Activated B cell treated with CpG ODN at 0.5 μM for 24 hours (primary cell): ENCODE data around the gene KSR2. TPM values are rescaled to one million over a fixed set of nuclear protein-coding genes. Genes with fewer than 3 reads are reported as not detected.

Experiments used
- ATAC-seq: fragments of 200-7000 bp; cut with Tn5 transposase; one replicate; pipeline ENCODE4 v1.10.0; 2021; ENCODE audit warnings: low read depth, mild to moderate bottlenecking, moderate library complexity
- CTCF ChIA-PET: fragments of 350-600 bp; sonication (Branson Sonifier 250); formaldehyde crosslinking; loops from one replicate; lab custom pipeline; 2021; ENCODE audit warnings: antibody characterized with exemption; lab: Charles Lee
- POLR2A ChIA-PET: fragments of 350-600 bp; sonication (Branson Sonifier 250); formaldehyde crosslinking; loops from one replicate; lab custom pipeline; 2021; ENCODE audit warnings: antibody characterized with exemption; lab: Charles Lee
- DNase-seq: peaks from one replicate; pipeline ENCODE4 v3.0.0; 2022
- H3K27ac Mint-ChIP-seq: one replicate; pipeline ENCODE4 v1.8.0; 2020; ENCODE audit warnings: mixed read lengths
- H3K27me3 Mint-ChIP-seq: one replicate; pipeline ENCODE4 v1.8.0; 2021; ENCODE audit warnings: mixed read lengths
- H3K36me3 Mint-ChIP-seq: one replicate; pipeline ENCODE4 v1.8.0; 2021; ENCODE audit warnings: low read depth, mixed read lengths
- H3K4me1 Mint-ChIP-seq: one replicate; pipeline ENCODE4 v1.8.0; 2021; ENCODE audit warnings: mixed read lengths
- H3K4me3 Mint-ChIP-seq: one replicate; pipeline ENCODE4 v1.8.0; 2020; ENCODE audit warnings: mild to moderate bottlenecking, mixed read lengths
- H3K9me3 Mint-ChIP-seq: one replicate; pipeline ENCODE4 v1.8.0; 2020; ENCODE audit warnings: mixed read lengths
- intact Hi-C: fragments of 100-400 bp; cut with micrococcal nuclease; formaldehyde crosslinking; loops from one replicate; pipeline ENCODE4 v1.15.1; 2024
- total RNA-seq: library from RNA; stranded (reverse); gene quantifications from 2 replicates; pipeline ENCODE4 v1.2.3, GENCODE V29; 2022
- TF ChIP-seq, protein P1 (sequence below): fragments of 200-600 bp; IDR thresholded peaks from one replicate; pipeline ENCODE4 v1.8.0; 2022; ENCODE audit warnings: antibody characterized with exemption, mild to moderate bottlenecking

The KSR2 gene
- total RNA-seq, 1 donor from 2014 or later, result not detected

- CTCF ChIA-PET, result interaction anchor here (0.6 kb wide), 1 partner anchor 12 kb away, joined by 3 read pairs; no protein-coding TSS in a partner anchor
- intact Hi-C loops, result no loop called here
- H3K4me3 Mint-ChIP-seq, result no peak overlapping the region
These were observed 498.8 kb downstream of the KSR2 start for GRCh38 chr12:117469883-117470483.

GRCh38 chr12:117468016-117468415, 500.8 kb downstream of the KSR2 start:
- Mint-ChIP-seq H3K4me1 (no peaks in the 10 kb centered on the region), H3K27me3 (no peaks in the 10 kb centered on the region), H3K36me3 (no peaks in the 10 kb centered on the region), H3K4me3 (no peak overlapping the region), H3K27ac (no peak overlapping the region), H3K9me3 (peaks cover 4% of the 10 kb centered on the region)
- POLR2A ChIA-PET, result no interaction called here
- TF ChIP-seq, protein P1, sequence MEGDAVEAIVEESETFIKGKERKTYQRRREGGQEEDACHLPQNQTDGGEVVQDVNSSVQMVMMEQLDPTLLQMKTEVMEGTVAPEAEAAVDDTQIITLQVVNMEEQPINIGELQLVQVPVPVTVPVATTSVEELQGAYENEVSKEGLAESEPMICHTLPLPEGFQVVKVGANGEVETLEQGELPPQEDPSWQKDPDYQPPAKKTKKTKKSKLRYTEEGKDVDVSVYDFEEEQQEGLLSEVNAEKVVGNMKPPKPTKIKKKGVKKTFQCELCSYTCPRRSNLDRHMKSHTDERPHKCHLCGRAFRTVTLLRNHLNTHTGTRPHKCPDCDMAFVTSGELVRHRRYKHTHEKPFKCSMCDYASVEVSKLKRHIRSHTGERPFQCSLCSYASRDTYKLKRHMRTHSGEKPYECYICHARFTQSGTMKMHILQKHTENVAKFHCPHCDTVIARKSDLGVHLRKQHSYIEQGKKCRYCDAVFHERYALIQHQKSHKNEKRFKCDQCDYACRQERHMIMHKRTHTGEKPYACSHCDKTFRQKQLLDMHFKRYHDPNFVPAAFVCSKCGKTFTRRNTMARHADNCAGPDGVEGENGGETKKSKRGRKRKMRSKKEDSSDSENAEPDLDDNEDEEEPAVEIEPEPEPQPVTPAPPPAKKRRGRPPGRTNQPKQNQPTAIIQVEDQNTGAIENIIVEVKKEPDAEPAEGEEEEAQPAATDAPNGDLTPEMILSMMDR, result no peak
- DNase-seq (no peak), ATAC-seq (no peak)
- CTCF ChIA-PET, result no interaction called here
- intact Hi-C loops, result no loop called here

More at GRCh38 chr12:117469883-117470483, 498.8 kb downstream of the KSR2 start:
- Mint-ChIP-seq H3K4me1 (no peaks in the 10 kb centered on the region), H3K27ac (no peak overlapping the region), H3K27me3 (no peaks in the 10 kb centered on the region), H3K36me3 (no peaks in the 10 kb centered on the region), H3K9me3 (peaks cover 4% of the 10 kb centered on the region)
- ATAC-seq (no peak), DNase-seq (no peak)
- TF ChIP-seq, protein P1, result no peak
- POLR2A ChIA-PET, result no interaction called here

GRCh38 chr12:117467588-117467987, 501.2 kb downstream of the KSR2 start:
- Mint-ChIP-seq H3K4me1 (no peaks in the 10 kb centered on the region), H3K4me3 (no peak overlapping the region), H3K9me3 (peaks cover 4% of the 10 kb centered on the region), H3K27ac (no peak overlapping the region), H3K27me3 (no peaks in the 10 kb centered on the region), H3K36me3 (no peaks in the 10 kb centered on the region)
- ChIA-PET CTCF (no interaction called here), POLR2A (no interaction called here)
- DNase-seq (no peak), ATAC-seq (no peak)
- intact Hi-C loops, result no loop called here
- TF ChIP-seq, protein P1, result no peak

DNA sequence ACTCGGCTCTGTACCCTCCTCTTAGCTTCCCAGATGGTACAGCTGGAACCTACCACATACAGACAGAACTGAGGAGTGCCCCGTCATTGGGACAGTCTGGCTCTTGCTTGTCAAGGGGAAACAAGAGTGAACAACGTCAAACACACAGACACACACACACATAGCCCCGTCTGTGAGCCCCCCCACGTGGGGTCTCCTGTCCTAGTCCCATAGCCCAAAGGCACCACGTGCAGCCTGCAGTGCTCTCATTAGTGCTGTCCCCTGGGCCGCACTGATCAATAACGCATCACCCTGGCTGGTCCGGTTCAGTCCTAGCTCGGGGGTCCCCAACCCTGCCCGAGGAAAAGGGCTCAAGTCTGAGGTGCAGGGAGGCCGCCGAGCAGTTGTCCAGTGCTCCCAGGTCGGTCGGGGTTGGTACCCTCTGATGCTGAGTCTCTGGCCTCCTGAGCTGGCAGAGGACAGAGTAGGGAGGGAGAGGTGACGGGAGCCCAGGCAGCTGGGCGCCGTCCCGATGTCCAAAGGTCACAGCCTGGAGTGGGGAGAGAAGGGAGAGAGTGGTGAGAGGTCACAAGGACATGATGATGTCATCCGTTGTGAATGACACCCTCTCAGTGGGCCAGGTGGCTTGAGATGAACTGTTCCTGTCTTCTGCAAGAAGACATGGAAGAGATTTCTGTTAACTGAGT, 502.0 kb downstream of the KSR2 start:
- Mint-ChIP-seq H3K4me3 (no peak overlapping the region), H3K36me3 (no peaks in the 10 kb centered on the region), H3K4me1 (no peaks in the 10 kb centered on the region), H3K27me3 (no peaks in the 10 kb centered on the region), H3K27ac (no peak overlapping the region), H3K9me3 (peaks cover 4% of the 10 kb centered on the region)
- DNase-seq (no peak), ATAC-seq (no peak)
- POLR2A ChIA-PET, result no interaction called here
- TF ChIP-seq, protein P1, result no peak
- intact Hi-C loops, result no loop called here
- CTCF ChIA-PET, result no interaction called here

- ChIA-PET CTCF (no interaction called here), POLR2A (no interaction called here)
- Mint-ChIP-seq H3K9me3 (no peaks in the 10 kb centered on the region), H3K27ac (no peak overlapping the region), H3K27me3 (no peaks in the 10 kb centered on the region), H3K4me3 (no peak overlapping the region), H3K36me3 (no peaks in the 10 kb centered on the region), H3K4me1 (no peaks in the 10 kb centered on the region)
- ATAC-seq (no peak), DNase-seq (no peak)
- TF ChIP-seq, protein P1, result no peak
- intact Hi-C loops, result no loop called here
These were observed 507.1 kb downstream of the KSR2 start for GRCh38 chr12:117461732-117462131.
